CD1c-positive myeloid dendritic cell (primary cell): Measurements from ENCODE around the gene PEA15.

Source experiments
- DNase-seq: peaks from one replicate; pipeline ENCODE4 v3.0.0-alpha.2; 2016; ENCODE audit errors: extremely low spot score

The PEA15 gene, protein sequence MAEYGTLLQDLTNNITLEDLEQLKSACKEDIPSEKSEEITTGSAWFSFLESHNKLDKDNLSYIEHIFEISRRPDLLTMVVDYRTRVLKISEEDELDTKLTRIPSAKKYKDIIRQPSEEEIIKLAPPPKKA

DNA sequence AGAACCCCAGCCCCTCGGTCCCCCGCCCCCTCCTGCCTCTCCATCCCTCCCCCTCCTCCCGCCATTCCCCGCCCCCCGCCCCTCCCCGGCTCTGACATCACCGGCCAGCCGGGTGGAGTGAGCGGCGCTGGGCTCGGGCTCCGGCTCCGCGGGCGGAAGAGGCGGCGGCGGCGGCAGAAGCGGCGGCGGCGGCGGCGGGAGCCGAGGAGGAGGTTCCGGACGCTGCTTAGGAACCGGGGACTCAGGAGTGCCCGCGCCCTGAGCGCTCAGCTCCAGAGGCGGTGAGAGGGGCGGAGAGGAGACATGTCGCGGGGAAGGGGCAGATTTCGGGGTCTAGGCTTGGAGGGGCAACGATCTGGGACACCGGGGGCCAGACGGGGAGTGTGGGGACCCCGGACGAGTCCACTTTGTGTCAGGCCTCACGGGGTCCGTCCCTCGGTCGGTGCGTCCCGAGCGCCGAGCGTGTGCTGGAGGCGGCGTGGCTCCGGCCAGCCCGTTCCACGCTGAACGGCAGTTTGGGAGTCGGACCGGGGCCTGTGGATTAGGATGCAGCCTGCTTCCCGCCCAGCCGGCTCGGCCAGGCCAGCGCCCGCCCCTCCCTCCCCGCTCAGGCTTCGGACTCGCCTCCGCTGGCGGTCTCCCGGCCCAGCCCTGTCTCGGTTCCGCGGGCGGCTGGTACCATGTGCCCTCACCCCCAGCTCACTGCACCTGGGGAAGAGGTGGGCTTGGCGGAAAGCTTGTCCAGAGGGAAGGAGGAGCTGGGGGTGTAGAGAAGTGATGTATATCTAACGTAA is at the start of gene PEA15:
PEA15 (plus strand) TSS at position 143 of the 794 bp plus-strand sequence. CDS start 6,161 bp downstream, outside the sequence.
- peak; percentile 58 for DNase-seq

DNA sequence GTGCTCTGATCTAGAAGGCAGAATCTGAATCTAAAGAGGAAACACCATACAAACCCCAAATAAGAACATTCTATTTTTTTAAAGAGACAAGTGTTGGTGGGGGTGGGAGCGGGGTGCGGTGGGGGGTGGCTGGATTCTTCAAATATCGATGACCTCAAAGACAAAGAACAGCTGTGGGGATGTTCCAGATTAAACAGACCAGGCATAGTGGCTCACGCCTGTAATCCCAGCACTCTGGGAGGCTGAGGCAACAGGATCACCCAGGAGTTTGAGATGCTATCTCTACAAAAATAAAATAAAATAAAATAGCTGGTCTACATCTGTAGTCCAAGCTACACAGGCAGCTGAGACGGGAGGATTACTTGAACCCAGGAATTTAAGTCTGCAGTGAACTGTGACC is 48.8 kb upstream of the PEA15 start:
- no peak for DNase-seq

DNA sequence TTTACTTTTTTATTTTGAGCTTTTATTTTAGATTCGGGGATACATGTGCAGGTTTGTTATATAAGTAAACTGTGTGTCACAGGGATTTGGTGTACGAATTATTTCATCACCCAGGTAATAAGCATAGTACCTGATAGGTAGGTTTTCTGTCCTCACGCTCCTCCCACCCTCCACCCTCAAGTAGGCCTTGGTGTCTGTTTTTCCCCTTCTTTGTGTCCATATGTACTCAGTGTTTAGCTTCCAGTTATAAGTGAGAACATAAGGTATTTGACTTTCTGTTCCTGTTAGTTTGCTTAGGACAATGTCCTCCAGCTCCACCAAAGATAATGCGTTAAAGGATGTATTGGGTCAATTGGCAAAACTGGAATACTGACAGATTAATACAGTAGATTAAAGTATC is 48.0 kb upstream of the PEA15 start:
- DNase-seq: no peak

- no peak for DNase-seq
These were observed 47.2 kb upstream of the PEA15 start for GRCh38 chr1:160158031-160158430.

- no peak for DNase-seq
These were observed 46.6 kb upstream of the PEA15 start for GRCh38 chr1:160158534-160158933.

DNA sequence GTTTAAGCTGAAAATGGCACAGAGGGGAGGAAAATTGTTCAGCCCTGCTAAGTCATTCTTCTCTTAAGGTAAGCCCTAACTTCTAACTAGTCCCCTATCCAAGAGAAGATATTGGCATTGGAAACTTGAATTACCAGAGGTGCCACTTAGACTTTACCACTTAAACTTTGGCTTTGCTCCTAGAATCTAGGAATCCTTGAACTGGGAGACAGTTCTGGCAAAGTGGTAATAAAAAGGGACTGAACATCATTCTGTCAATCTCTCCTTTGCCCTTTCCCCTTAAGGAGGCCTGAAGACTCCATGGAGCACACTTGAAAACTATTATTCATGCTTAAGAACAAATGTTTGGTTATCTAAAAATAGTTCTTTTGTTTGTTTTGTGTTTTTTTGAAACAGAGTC is 45.3 kb upstream of the PEA15 start:
- no peak for DNase-seq

DNA sequence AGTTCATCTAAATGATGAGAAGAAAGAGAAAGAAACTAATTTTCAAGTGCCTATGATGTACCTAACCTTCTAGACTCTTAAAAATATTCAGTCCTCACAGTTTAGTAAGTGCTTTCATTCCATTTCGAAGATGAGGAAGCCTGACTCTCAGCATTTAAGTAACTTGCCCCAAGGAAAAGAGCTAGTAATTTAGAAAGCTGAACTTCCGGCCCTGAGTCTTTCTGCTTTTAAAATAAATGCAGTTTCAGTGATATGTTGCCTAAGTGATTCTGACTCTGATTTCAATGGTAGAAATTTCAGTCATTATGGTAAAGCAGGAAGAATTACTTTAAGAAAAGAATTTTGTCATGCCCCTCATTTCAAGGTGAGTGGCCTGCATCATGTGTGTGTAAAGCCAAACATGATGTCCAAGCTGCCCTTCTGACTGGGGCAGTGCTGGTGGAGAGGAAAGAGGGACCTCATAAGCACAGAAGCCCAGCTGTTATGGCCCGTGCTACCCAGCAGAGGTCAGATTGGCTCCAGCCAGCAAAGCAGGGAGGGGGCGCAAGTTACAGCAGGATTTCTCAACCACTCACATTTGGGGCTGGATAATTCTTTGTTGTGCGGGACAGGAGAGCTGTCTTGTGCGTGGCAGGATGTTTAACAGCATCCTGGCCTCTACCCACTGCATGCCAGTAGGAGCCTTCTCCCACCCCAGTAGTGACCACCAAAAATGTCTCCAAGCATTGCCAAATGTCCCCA is 43.0 kb upstream of the PEA15 start:
- DNase-seq: peak; percentile 36

DNA sequence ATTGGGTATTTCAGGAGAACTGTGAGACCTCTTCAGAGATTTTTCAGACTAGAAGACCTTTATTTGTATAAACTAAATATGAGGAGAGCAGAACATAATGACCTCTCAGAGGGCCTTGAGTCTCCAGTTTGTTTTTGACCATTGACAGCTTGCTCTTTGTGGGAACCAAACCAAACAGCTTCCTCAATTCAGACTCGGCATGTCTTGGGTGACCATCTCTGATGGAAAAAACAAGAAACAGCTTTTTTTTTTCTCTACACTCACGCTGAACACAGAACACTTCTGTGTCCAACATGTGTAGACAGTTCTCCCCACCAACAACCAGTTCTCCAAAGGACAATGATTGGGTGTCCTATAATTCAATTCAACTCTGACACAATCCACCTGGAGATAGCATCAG is 42.3 kb upstream of the PEA15 start:
- DNase-seq: peak; percentile 62

- DNase-seq: no peak
These were observed 41.6 kb upstream of the PEA15 start for GRCh38 chr1:160163615-160164014.

DNA sequence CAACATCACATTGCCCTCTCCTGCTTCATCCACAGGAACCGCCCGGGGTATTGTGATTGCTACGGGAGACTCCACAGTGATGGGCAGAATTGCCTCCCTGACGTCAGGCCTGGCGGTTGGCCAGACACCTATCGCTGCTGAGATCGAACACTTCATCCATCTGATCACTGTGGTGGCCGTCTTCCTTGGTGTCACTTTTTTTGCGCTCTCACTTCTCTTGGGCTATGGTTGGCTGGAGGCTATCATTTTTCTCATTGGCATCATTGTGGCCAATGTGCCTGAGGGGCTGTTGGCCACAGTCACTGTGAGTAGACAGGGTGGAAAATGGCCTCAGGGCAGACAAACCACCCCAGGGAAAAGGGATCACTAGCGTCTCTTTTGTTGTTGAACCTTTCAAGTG is 41.1 kb upstream of the PEA15 start:
- DNase-seq: no peak

DNA sequence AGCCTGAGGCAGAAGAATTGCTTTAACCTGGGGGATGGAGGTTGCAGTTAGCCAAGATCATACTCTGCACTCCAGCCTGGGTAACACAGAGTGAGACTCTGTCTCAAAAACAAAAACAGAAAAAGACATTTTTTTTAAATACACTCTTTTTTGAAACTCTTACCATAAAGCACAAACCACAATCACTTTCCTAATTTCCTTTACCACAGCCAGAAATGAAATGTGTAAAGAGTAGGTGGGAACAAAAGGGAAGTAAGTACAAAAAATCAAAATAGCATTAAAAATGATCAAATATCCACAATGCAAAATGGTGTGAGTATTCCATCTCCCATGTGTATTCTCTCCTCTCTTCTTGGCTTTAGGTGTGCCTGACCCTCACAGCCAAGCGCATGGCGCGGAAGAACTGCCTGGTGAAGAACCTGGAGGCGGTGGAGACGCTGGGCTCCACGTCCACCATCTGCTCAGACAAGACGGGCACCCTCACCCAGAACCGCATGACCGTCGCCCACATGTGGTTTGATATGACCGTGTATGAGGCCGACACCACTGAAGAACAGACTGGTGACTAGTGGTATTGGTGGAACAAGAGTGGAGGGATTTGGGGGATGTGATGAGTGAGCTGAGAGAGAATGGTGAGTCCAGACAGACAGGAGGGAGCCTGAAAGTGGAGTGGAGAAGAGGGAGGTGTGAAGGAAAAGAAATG is 38.9 kb upstream of the PEA15 start:
- peak; percentile 77 for DNase-seq

GRCh38 chr1:160167056-160167455 is 38.1 kb upstream of the PEA15 start:
- no peak for DNase-seq

DNA sequence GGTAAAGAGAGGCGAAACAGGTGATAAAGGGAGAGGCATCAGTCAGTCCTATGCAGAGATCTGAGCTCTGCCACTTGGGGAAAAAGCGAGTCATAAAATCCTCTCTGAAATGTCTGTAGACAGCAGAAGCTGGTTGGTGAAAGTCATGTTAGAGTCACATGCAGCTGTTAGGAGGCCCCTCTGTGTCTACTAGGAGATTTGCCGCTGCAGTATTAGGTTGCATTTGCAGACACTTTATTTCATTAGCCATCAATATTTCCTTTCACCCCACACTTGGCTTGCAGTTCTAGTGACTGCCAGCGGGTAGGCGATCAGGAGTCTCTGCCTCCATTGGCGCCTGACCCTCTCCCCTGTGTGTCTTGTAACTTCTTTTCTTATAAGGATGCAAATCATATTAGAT is 37.6 kb upstream of the PEA15 start:
- peak; percentile 3 for DNase-seq

- no peak for DNase-seq
These were observed 37.2 kb upstream of the PEA15 start for GRCh38 chr1:160168016-160168415.

- DNase-seq: no peak
These were observed 36.4 kb upstream of the PEA15 start for GRCh38 chr1:160168609-160169369.

DNA sequence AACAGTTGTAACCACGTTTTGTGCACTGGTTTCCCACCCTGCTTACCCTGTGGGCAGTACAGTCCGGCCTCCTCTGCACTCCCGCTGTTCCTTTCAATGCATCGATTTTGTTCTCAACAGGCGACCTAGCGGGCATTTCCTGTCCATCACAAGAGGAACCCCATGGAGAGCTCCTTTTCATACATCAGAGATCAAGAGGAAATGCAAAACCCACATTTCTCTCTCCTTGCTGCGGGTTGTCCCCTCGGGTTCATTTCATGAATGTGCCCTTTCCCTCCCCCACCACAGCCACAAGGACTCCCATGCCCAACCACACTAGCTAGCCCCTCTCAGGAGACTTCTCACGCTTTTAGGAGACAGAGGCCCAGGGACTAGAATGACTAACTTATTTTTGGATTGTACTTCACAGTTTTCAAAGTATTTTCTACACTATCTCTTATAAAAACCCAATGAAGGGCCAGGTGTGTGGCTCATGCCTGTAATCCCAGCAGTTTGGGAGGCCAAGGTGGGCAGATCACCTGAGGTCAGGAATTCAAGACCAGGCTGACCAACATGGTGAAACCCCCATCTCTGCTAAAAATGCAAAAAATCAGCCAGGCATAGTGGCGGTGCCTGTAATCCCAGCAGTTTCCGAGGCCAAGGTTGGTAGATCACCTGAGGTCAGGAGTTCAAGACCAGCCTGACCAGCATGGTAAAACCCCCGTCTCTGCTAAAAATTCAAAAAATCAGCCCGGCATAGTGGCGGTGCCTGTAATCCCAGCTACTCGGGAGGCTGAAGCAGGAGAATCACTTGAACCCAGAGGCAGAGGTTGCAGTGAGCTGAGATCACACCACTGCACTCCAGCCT is 35.4 kb upstream of the PEA15 start:
- peak; percentile 46 for DNase-seq

DNA sequence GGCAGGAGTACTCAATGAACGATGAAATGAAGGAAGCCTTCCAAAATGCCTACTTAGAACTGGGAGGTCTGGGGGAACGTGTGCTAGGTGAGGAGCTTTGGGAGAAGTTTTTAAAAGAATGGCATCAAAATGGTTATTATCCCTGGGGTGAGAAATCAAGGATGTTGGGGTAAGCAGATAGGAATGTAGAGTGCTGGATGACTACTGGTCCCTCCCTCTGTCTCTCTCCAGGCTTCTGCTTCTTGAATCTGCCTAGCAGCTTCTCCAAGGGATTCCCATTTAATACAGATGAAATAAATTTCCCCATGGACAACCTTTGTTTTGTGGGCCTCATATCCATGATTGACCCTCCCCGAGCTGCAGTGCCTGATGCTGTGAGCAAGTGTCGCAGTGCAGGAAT is 33.8 kb upstream of the PEA15 start:
- DNase-seq: no peak

DNA sequence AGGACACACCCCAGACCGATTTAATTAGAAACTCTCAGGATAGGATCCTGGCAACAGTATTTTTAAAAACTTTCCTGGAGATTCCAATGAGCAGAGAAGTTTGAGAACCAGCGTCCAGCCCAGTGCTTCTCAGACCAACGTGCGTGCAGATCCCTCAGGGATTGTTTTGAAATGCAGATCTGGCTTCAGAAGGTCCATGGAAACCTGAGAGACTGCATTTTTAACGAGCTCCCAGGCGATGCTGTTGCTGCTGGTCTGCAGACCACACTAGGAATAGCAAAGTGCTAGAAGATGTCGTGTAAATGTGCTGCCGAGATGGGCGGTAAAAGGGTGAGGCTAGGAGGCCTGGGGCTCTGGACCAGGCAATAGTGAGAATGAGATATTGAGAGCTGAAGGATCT is 33.2 kb upstream of the PEA15 start:
- DNase-seq: no peak

DNA sequence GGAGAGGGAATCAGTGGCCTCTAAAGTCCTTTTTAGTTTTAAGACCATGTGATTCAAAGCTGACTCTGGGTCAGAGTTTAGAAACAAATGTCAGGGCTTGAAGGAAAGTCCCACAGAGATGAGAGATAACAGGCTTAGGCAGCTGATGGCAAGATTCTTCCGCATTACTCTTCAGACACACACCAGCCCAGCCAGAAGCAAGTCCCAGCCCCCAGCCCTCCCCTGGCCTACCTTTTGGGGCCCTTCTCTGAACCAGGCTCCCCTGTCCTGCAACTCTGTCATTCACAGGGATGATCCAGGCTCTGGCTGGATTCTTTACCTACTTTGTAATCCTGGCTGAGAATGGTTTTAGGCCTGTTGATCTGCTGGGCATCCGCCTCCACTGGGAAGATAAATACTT is 28.0 kb upstream of the PEA15 start:
- no peak for DNase-seq

DNA sequence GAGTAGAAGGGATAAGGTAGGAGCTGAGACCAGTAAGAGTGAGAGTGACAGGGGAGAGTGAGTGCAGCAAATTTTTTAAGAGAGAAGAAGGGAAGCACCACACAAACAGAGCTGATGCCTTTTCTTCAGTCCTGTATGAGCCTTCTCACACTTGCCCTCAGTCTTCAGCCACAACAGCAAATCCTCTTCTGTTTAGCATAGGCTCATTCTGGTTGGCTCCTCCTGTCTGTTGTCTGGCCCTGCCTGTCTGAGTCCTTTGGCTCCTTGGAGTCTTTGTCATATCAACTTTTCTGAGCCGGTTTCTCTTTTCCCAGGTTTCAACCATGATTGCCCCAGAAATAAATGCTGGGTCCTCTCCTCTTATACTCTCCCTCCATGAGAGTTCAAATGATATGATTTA is 27.5 kb upstream of the PEA15 start:
- DNase-seq: no peak

DNA sequence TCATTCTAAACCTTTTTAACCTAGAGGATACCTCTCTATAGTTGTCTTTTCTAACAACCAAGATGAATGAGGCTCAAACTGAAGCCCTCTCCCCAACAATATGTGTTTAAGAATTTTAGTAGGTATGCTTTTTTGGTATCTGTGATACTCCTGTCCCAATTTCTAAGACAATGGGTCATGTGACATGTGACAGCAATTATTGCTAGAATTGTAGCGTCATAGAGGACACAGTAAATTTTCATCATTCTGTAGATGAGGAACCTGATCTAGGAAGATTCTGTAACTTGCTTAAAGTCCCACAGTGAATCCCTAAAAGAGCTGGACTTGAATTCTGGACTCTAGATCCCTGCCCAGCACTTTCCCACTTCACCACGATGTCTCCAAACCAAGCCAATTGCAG is 26.5 kb upstream of the PEA15 start:
- no peak for DNase-seq
